HTR-8/SVneo (cell line): ENCODE measurements around the gene RPP25L.

ENCODE experiments used
- DNase-seq: peaks from one replicate; pipeline ENCODE4 v3.0.0; 2011; ENCODE audit warnings: low spot score, mixed read lengths; ENCODE audit not compliant: insufficient read length
- FAIRE-seq: peaks from 2 replicates; lab custom pipeline; 2011; peaks lifted over from hg19 to GRCh38; lab: Jason Lieb, UNC

Gene RPP25L

DNA sequence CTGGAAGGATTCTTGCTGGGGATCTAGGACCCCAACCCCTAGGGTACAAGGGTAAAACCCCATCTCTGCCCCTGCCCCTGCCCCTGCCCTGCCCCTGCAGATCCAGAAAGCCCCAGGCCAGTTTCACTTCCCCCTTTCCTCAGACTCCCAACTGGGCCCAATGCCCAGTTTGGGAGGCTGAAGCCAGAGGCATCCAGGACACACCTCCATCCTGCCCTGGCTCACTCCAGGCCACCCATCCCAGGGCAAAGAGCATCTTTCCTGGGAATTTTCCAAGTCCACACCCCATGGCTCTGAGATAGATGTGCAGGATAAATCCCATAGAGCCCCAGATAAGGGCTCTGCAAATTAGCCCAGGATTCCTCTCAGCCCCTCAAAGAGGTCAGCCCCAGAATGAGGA lies 39.8 kb downstream of the RPP25L start:
- FAIRE-seq (no peak), DNase-seq (no peak)

GRCh38 chr9:34571481-34571810 lies 40.5 kb downstream of the RPP25L start:
- FAIRE-seq (no peak), DNase-seq (no peak)

DNA sequence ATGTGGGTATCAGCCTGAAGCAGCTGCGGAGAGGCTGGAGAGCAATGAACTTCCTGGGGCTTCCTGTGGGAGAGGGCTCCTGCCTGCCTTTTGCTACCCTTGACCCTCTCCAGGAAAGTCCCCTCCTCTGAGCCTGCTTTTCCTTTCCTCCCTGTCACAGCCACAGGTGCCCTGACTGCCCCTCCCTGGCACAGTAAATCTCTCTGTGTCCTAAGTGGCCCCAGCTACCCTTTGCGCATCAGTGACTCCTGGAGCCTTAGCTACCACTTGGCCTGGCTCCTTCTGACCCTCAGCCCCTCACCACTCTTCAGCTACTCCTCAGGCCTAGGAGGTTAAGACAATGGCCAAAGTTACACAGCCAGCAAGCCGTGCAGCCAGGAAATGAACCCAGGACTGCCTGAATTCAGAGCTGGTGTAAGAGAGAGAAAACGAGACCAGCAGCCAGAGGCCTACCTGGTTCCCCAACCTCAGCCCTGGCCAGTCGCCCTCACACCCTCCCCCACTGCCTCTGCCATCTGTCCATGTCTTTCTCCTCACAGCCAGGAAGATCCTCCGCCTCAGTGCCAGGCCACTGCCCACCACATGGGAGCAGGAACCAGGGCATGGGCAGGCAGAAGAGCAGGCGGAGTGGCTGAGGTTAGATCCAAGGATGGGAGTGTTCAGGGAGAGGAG lies 41.0 kb downstream of the RPP25L start:
- no peak for DNase-seq
- no peak for FAIRE-seq

DNA sequence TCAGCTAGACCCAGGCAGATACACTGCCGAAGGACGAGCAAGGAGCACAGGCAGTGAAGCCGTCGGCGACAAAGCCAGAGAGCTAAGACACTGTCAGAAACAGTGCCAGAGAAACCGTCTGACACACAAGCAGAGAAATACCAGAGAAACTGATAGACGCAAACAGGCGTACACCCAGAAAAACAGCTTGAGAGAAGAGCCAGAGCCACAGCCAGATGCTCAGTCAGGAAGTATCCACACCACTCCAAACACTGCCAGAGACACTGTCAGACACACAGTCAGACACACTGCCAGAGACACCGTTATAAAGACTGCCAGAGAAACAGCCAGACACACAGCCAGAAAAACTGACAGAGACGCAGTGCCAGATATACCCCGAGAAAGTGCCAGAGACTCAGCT lies 41.5 kb downstream of the RPP25L start:
- no peak for DNase-seq
- FAIRE-seq = no peak

- no peak for FAIRE-seq
- DNase-seq = no peak
These were observed 43.1 kb downstream of the RPP25L start for GRCh38 chr9:34568774-34569173.

DNA sequence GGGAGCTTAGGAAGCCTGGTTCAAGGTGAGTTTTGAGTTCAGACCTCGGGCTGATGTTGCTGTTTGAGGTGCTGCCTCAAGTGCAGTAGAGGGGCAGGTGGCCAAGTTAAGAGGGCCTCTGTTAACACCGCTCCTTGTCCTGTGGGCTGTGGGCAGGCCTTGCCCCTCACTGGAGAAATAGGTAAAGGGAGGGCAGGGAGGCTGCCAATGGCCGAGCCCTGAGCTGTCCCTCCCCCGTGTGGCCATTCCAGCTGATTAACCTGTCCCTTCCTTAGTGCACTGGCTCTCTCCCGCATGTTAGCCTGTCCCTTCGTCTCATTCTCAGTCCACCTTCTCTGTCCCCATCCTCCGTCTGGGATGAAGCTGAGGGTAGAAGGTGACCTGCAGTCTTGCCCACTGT lies 43.8 kb downstream of the RPP25L start:
- no peak for DNase-seq
- FAIRE-seq = no peak

GRCh38 chr9:34566972-34567371 lies 44.9 kb downstream of the RPP25L start:
- DNase-seq = no peak
- no peak for FAIRE-seq

DNA sequence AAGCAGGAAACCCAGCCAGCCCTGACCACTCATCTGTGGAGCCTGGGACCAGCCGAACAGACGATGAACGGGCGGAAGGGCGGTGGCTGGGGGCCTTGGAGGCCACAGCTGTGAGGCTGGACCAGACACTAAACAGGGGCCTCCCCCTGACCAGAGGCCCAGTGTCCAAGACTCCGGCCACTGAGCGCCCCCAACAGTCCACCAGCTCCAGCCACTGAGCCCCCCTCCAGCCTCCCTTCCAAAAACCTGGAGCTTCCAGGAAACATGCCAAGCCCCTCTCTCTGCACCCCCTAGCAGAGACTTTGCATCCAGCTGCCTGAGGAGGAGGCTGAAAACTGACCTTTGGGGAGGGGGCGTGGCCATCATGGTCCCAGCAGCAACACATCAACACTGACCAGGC lies 45.6 kb downstream of the RPP25L start:
- FAIRE-seq (no peak), DNase-seq (no peak)

GRCh38 chr9:34565856-34566255 lies 46.0 kb downstream of the RPP25L start:
- DNase-seq (no peak), FAIRE-seq (no peak)

GRCh38 chr9:34564617-34565016 lies 47.3 kb downstream of the RPP25L start:
- DNase-seq (no peak), FAIRE-seq (no peak)

GRCh38 chr9:34563262-34563661 lies 48.6 kb downstream of the RPP25L start:
- DNase-seq = no peak
- FAIRE-seq = no peak

DNA sequence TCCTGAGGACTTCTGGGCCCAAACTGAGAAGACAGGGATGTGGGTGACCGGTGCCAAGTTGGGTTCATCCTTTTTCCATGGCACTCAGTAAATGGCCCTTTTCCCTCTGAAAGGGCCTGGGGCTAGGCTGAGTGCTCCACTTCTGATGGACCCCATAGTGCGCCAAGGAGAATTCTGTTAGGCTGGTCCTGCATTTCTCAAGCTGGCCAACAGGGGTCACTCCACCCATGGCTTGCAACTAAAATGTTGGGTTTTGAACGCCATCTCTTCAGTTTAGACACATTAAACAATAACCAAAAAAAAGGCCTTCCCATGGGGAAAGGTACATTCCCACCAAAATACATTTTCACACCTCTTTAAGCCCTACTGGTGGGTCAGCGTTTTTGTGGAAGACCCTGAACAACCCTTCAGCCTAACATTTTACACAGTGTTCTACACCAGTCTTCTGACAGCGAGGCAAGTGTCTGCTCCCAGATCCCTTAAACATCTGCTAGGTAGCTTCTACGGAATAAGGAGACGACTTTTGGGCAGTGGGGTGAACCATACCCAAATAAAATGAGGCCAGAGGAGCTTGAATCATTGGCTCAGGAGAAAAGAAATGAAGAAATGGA lies 49.7 kb downstream of the RPP25L start:
- FAIRE-seq (no peak), DNase-seq (no peak)

DNA sequence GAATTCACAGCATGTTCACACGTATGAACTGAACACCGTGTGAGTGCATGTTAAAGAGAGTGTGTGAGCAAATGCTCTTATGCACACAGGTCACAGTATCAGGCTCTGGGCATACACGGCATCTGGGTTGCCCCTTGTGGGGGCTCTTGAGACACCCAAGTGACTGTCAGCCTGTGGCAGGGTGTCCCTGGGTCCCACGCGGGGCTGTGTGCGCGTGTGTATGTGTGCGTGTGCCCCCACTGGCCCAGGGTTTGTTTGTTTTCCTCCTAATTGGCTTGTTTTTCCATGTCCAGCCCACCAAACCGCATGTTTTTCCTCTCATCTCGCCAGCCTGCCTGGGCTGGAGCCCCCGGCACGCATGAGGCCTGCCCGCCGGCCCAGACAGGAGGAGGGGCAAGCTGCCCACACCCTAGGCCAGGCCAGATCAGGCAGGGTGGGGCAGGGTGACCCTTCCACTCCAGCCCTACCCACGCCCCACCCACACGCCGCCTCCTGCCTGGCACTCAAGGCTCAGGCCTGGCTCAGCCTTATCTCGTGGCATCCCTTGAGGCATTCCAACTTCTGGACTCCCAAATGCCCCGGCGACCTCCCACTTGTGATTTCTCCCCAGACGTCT lies 51.2 kb downstream of the RPP25L start:
- DNase-seq (no peak), FAIRE-seq (no peak)
